PC-9 (cell line): ENCODE data around the gene IGFBP4. TPM values are rescaled to one million over a fixed set of nuclear protein-coding genes. Genes with fewer than 3 reads are reported as not detected.
A peak's percentile ranks its signal among the peaks of the same experiment; 100 is the strongest.

Experiments
- BruUV-seq: library from RNA; stranded (reverse); fragments of 400-500 nt; replicated peaks from 2 replicates; lab custom pipeline; 2021; lab: Mats Ljungman, UMichigan
- CTCF ChIA-PET: fragments of 300-600 bp; sonication (Branson Sonifier 250); formaldehyde crosslinking; loops from one replicate; lab custom pipeline; 2022; ENCODE audit warnings: antibody characterized with exemption; lab: Charles Lee
- POLR2A ChIA-PET: fragments of 300-600 bp; sonication (Branson Sonifier 250); formaldehyde crosslinking; loops from one replicate; lab custom pipeline; 2022; ENCODE audit warnings: antibody characterized with exemption; ENCODE audit not compliant: unreplicated experiment; lab: Charles Lee
- DNase-seq, 2 experiments: peaks; one replicate each; pipeline versions ENCODE4 v3.0.0 to v3.0.0-alpha.2; 2015 to 2022; ENCODE audit warnings: mixed read lengths in 1 of 2
- H2AFZ ChIP-seq: fragments of 200-600 bp; sonication (generic); 2 replicates; pipeline ENCODE4 v1.8.1; 2017; ENCODE audit warnings: antibody characterized with exemption
- H3F3A ChIP-seq: fragments of 200-600 bp; sonication (generic); 2 replicates; pipeline ENCODE4 v1.8.1; 2017; ENCODE audit warnings: antibody characterized with exemption, mild to moderate bottlenecking, low read depth; ENCODE audit not compliant: insufficient read depth
- H3K27ac ChIP-seq: fragments of 200-600 bp; sonication (generic); 2 replicates; pipeline ENCODE4 v1.6.1; 2016; ENCODE audit warnings: mixed run types
- H3K27me3 ChIP-seq: fragments of 200-600 bp; sonication (generic); 2 replicates; pipeline ENCODE4 v1.6.1; 2016; ENCODE audit warnings: low read depth, mixed run types; ENCODE audit not compliant: insufficient read depth
- H3K36me3 ChIP-seq: fragments of 200-600 bp; sonication (generic); 2 replicates; pipeline ENCODE4 v1.6.1; 2016; ENCODE audit warnings: low read depth, mixed run types
- H3K4me1 ChIP-seq: fragments of 200-600 bp; sonication (generic); replicated peaks from 2 replicates; pipeline ENCODE4 v1.6.1; 2016; ENCODE audit warnings: mixed run types; ENCODE audit not compliant: insufficient read depth
- H3K4me2 ChIP-seq: fragments of 200-600 bp; sonication (generic); 2 replicates; pipeline ENCODE4 v1.6.1; 2017; ENCODE audit warnings: mixed run types
- H3K4me3 ChIP-seq: fragments of 200-600 bp; sonication (generic); 2 replicates; pipeline ENCODE4 v1.6.1; 2016; ENCODE audit warnings: mixed run types
- H3K79me2 ChIP-seq: fragments of 200-600 bp; sonication (generic); 2 replicates; pipeline ENCODE4 v1.6.1; 2017; ENCODE audit warnings: low read depth, mixed run types
- H3K9me2 ChIP-seq: fragments of 200-600 bp; sonication (generic); 2 replicates; pipeline ENCODE4 v1.8.1; 2017; ENCODE audit warnings: mild to moderate bottlenecking; ENCODE audit not compliant: insufficient read depth
- H3K9me3 ChIP-seq: fragments of 200-600 bp; sonication (generic); 2 replicates; pipeline ENCODE4 v1.8.1; 2016; ENCODE audit warnings: low read depth; ENCODE audit not compliant: insufficient read depth
- H4K20me1 ChIP-seq: fragments of 200-600 bp; sonication (generic); 2 replicates; pipeline ENCODE4 v1.8.1; 2017; ENCODE audit not compliant: insufficient read depth
- EZH2 ChIP-seq: fragments of 200-600 bp; sonication (generic); IDR thresholded peaks from 2 replicates; pipeline ENCODE4 v1.8.0; 2017; ENCODE audit warnings: antibody characterized with exemption, low read depth
- intact Hi-C: fragments of 100-400 bp; cut with micrococcal nuclease; formaldehyde crosslinking; loops from one replicate; pipeline ENCODE4 v1.10.0; 2022; ENCODE audit not compliant: unreplicated experiment
- total RNA-seq: library from RNA; stranded (reverse); gene quantifications from 2 replicates; pipeline ENCODE4 v1.2.3, GENCODE V29; 2021
- TF ChIP-seq, protein P1 (sequence below): fragments of 200-600 bp; sonication (generic); conservative IDR thresholded peaks from 2 replicates; pipeline ENCODE4 v1.6.1; 2017; ENCODE audit warnings: mixed run types, antibody characterized with exemption, mild to moderate bottlenecking, moderate library complexity

Gene IGFBP4
- total RNA-seq, 1 experiment from 2014 or later: 138 TPM

DNA sequence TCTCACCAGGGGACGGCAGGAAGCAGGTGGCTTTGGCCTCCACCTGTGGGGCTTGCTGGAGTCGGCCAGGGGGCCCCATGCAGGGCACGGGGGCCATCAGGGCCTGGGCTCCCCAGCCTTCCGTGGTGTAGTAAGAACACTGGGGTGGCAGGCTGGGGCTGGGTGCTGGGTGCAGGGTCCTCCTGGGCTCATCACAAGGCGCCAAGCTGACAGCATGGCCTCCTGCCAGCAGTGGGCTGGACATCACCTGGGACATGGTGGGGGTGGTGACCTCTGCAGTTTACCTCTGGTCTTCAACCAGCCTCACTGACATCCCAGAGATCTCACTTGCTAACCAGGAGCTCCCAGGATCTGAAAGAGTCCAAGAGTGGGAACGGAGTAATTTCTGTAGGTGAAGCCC is 52.9 kb downstream of the IGFBP4 start:
- Histone ChIP-seq H3K4me3 (no peak overlapping the region), H3K79me2 (peaks cover 66% of the 10 kb centered on the region), H3K4me2 (peak overlapping the region; percentile 77), H3K4me1 (peaks cover 68% of the 10 kb centered on the region), H3K36me3 (peaks cover 16% of the 10 kb centered on the region), H3K9me3 (no peaks in the 10 kb centered on the region), H4K20me1 (no peaks in the 10 kb centered on the region), H2AFZ (no peak overlapping the region), H3K9me2 (no peaks in the 10 kb centered on the region), H3F3A (peaks cover 46% of the 10 kb centered on the region), H3K27ac (no peak overlapping the region), H3K27me3 (no peaks in the 10 kb centered on the region)
- intact Hi-C loops: loop anchor here (2.0 kb wide), 1 partner anchor 65 kb away; no protein-coding TSS in a partner anchor
- TF ChIP-seq, protein P1, sequence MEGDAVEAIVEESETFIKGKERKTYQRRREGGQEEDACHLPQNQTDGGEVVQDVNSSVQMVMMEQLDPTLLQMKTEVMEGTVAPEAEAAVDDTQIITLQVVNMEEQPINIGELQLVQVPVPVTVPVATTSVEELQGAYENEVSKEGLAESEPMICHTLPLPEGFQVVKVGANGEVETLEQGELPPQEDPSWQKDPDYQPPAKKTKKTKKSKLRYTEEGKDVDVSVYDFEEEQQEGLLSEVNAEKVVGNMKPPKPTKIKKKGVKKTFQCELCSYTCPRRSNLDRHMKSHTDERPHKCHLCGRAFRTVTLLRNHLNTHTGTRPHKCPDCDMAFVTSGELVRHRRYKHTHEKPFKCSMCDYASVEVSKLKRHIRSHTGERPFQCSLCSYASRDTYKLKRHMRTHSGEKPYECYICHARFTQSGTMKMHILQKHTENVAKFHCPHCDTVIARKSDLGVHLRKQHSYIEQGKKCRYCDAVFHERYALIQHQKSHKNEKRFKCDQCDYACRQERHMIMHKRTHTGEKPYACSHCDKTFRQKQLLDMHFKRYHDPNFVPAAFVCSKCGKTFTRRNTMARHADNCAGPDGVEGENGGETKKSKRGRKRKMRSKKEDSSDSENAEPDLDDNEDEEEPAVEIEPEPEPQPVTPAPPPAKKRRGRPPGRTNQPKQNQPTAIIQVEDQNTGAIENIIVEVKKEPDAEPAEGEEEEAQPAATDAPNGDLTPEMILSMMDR: no peak
- TF ChIP-seq EZH2: no peak
- no peak for DNase-seq
- no TSS peak for BruUV-seq
- CTCF ChIA-PET: interaction anchor here (0.5 to 1.0 kb wide), 2 partner anchors 50 to 60 kb away, joined by 4 to 11 read pairs; no protein-coding TSS in a partner anchor
- POLR2A ChIA-PET: no interaction called here

- H3K9me2 ChIP-seq: no peaks in the 10 kb centered on the region
- TF ChIP-seq, protein P1: no peak
- TF ChIP-seq EZH2: no peak
- POLR2A ChIA-PET: interaction anchor here (0.7 kb wide), 3 partner anchors 15 to 53 kb away, joined by 3 to 5 read pairs (median 3); no protein-coding TSS in a partner anchor
- peaks cover 16% of the 10 kb centered on the region for H3K36me3 ChIP-seq
- no peaks in the 10 kb centered on the region for H3K27me3 ChIP-seq
- no peak overlapping the region for H3K27ac ChIP-seq
- peaks cover 39% of the 10 kb centered on the region for H3F3A ChIP-seq
- CTCF ChIA-PET: interaction anchor here (0.5 to 1.6 kb wide), 3 partner anchors 21 to 59 kb away, joined by 4 to 11 read pairs (median 6); no protein-coding TSS in a partner anchor
- no peak overlapping the region for H3K4me3 ChIP-seq
- no peaks in the 10 kb centered on the region for H3K9me3 ChIP-seq
- H3K4me1 ChIP-seq: peaks cover 65% of the 10 kb centered on the region
- H4K20me1 ChIP-seq: no peaks in the 10 kb centered on the region
- no TSS peak for BruUV-seq
- peak overlapping the region; percentile 77 for H3K4me2 ChIP-seq
- intact Hi-C loops: loop anchor here (2.0 kb wide), 1 partner anchor 64 kb away; no protein-coding TSS in a partner anchor
- no peak for DNase-seq
- no peak overlapping the region for H2AFZ ChIP-seq
- peaks cover 67% of the 10 kb centered on the region for H3K79me2 ChIP-seq
Observed at GRCh38 chr17:40496634-40497420, 53.6 kb downstream of the IGFBP4 start.

DNA sequence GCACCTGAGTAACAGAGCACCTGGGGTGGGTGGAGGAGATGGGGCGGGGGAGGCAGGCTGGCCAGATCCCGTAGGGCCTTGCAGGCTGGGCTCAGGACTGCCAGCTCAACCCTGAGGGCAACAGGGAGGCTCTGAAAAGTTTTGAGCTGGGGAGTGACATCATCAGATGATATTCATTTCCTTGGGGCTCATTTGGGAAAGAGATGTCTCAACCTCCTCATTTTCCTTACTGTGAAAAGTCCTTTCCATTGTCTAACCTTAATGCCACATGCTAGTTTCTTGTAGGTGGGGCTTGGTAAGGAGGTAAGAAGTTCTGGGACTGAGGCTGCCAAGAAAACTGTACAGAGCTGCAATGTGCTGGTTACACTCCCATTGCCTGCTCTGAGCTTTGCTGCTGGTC is 54.4 kb downstream of the IGFBP4 start:
- Histone ChIP-seq H3K79me2 (peaks cover 67% of the 10 kb centered on the region), H3K4me3 (peak overlapping the region; percentile 80; the same call in 1 of the 2 replicates), H3K9me2 (no peaks in the 10 kb centered on the region), H3K27me3 (no peaks in the 10 kb centered on the region), H3K9me3 (no peaks in the 10 kb centered on the region), H3K4me2 (peak overlapping the region; percentile 77), H4K20me1 (no peaks in the 10 kb centered on the region), H3K36me3 (peaks cover 16% of the 10 kb centered on the region), H2AFZ (no peak overlapping the region), H3F3A (peaks cover 33% of the 10 kb centered on the region), H3K4me1 (peaks cover 59% of the 10 kb centered on the region), H3K27ac (peak overlapping the region; percentile 63)
- POLR2A ChIA-PET: interaction anchor here (0.7 kb wide), 4 partner anchors 15 to 54 kb away, joined by 3 to 5 read pairs (median 4); no protein-coding TSS in a partner anchor
- intact Hi-C loops: loop anchor here (2.0 kb wide), 1 partner anchor 63 kb away; no protein-coding TSS in a partner anchor
- no TSS peak for BruUV-seq
- CTCF ChIA-PET: interaction anchor here (1.6 kb wide), 1 partner anchor 22 kb away, joined by 6 read pairs; no protein-coding TSS in a partner anchor
- peak in 1 of 2 experiments; percentile 55 for DNase-seq
- TF ChIP-seq EZH2: no peak
- TF ChIP-seq, protein P1: no peak
